CD4-positive, alpha-beta T cell treated with Interleukin-12 subunit alpha and Interleukin-12 subunit beta, for 1 hour (primary cell): Measurements from ENCODE around the gene ZNF516.
A peak's percentile ranks its signal among the peaks of the same experiment; 100 is the strongest.

Experiments used
- DNase-seq: peaks from one replicate; pipeline ENCODE4 v3.0.0-alpha.2; 2020

ZNF516 gene

DNA sequence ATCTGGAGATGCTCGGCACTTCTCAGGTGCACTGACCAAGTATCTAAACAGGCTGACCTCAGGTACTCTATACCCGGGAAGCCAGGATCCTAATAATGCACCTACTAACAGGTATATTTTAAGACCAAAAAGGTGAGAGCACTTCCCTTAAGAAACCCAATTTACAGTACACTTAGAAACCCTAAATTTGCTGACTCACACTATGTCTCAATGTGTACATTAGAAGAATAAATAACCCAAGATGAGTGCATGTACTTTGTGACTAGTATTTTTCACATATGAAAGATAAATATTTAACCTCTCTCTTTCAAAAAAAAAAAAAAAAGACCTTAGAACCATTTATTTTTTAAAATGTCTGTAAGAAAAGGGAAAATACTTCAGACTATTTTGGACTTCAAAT, 118.8 kb downstream of the ZNF516 start:
- no peak for DNase-seq

DNA sequence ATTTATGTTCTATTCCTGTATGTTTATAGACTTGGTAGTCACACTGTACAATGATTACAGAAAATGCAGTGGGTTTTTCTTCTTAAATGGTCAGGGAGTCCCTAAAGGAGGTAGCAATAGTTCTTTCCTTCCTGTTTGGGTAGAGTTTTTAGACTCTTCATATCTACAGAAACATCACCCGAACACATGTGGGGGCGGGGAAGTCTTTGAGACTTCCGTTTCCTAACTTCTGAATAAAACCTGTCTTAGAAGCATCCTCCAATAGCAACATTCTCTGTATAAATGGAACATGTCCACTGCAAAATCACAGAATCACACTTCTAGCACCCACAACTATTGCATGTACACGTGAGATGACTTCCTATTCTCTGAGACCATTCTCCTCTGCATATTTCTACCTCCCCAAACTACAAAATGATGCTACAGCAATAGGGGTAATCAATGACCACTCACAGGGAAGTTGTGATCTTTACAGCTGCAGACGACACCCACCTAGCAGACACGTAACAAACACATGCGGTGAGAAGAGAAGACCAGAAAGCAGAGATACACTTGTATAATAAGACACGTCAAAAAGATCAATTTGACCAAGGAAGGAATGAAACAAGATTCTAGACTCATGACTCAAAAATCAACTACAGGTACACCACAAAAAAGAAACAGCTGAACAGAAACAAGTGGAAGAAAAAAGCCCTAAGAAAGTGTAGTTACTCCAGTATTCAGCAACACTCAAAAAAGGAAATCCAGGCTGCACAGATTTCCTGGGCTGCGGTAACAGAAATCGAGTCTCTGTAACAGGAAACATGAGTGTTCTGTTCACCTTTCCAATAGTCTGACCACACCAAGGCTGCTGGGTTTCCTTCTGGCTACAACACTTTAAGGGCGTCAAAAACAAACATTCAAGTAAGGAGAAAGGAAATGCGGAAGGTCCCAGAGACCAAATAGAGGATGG, 120.4 kb downstream of the ZNF516 start:
- peak; percentile 10 for DNase-seq

DNA sequence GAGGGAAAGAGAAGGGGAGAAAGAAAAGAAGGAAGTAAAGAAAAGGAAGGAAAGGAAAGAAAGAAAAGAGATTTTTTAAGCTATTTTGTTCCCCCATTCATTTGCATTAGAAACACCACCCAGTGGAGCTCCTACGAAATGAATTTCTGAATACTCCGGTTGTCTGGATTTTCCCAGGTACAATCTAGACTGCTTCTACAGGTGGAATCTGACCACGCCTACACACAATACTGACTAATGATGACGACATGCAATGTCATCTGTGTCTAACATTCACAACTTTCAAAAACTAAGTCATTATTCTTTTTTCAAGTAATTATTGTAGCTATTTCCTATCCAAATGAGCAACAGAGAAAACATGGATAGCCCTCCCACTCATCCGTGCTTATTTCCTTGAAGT, 121.7 kb downstream of the ZNF516 start:
- no peak for DNase-seq

DNA sequence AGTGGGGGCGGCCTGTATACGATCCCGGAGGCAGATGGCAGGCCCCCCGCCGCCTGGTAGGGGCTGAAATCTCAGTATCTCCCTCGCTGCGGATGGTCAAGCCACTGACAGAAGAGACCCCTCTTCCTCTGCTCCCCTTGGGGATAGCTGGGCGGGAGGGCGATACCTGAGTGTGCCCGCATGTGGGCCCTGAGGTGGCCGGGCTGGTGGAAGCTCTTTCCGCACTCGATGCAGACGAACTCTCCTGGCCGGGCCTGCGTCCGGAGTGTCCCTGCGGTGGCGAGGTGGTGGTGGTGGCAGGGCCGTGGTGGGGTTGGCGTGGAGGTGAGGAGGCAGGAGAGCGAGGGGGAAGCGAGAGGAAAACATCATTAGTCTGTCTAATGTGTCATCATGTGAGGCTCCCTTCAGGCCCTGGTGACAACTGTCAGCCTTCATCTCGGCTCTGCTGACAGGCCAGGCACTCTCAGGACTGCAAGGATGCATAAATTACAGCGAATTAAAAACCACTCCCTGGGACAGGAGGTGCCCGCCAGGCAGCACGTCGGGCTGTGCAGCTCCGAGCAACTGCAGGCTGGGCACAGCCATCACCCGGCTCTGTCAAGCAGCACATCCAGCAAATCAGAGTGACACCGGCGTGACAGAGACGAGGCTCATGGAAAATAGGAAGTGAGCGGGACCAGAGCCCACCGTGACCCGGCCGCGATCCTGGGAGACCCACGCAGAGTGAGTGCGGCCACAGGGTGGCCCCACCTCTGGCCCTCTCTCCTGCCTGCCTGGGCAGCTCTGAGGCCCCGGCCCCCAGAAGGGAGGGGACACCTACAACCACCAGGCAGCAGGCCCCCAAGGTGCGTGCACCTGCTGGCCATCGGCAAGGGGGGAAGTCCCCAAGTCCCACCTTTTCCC, 123.5 kb downstream of the ZNF516 start:
- DNase-seq: no peak

DNA sequence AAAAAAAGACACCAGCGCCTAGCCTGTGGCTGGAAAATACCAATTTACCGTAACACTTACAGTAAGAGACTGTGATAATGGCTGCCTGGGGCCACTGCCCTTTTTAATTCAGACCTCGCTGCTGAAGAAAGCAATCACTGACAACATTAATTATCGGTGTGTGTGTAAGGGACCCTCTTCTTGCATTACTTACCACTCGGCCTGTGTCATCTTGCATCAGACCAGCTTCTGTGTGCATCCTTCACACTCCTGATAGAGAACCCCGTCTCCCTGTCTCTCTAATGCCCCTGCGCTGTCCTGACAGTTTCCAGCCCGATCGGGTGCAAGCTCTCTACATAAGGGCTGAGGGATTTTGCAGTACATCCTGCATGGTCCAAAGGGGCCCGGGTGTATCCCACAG, 124.4 kb downstream of the ZNF516 start:
- DNase-seq: no peak

DNA sequence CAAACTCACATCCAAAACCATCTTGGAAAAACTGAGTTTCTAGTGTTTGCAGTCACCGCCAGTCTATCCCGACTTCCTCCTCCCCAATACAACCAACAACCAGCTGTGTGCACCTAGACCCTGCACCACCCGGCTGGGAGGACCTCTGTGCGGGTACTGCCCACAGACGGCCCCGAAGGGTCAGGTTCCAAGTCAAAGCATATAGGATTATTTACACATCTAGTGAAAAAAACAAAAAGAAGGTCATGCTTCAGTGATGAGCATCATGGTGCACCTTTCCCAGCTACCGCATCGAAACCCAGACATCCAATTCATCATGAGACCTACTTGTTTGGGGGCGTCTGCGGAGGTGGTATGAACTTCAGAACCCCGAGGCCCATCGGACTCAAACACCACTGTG, 124.8 kb downstream of the ZNF516 start:
- no peak for DNase-seq

DNA sequence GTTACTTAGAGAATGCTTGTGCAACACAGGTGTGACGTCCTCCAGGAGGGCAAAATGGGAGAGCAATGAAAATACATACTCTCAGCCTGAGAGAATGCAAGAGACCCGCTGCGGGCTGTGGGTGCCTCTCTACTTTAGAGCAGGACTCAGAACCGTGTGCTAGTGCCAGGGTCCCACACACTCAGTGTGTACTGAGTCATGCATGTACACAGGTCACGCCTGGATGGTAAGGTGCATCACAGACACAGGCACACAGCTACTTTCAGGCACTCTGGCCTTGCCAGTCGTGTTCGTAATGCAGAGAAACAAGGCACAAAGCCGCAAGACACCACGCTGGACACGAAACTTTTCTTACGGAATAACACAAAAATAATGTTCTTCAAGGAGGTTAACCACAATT, 125.3 kb downstream of the ZNF516 start:
- DNase-seq: no peak

DNA sequence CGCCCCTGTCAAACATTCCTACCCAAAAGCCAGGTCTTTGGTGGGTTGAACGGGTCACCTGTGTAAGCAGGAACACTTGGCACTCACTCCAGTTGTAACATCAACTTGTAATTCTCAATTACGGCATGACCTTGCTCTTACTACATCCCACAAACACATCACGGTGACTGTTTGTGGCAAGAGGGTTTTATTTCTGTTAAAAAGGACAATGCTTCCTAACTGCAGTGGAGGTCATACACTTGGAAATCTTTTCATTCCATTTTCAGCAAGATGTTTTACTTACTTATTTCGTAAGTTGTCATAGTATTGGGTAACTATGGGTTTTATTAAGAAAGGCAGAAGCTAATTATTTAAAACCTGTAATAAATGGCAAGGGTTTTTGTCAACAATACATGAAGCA, 126.1 kb downstream of the ZNF516 start:
- no peak for DNase-seq

DNA sequence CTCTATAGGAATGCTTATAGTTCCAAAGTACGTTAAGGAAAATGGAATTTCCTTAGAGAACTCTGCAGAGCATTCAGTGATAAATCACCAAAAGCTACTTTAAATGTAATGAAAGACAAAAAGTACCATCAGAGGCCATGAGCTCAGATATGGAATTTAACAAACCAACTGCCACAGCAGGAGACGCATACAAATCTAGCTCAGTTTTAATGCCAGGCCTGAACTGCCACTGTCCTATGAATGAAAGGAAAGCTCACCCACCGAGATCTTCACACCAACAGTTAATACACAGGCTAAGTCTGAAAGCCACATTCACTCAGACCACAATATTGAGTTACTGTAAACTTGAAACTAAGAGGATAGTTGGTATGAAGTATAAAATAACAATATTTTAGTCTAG, 126.8 kb downstream of the ZNF516 start:
- no peak for DNase-seq

DNA sequence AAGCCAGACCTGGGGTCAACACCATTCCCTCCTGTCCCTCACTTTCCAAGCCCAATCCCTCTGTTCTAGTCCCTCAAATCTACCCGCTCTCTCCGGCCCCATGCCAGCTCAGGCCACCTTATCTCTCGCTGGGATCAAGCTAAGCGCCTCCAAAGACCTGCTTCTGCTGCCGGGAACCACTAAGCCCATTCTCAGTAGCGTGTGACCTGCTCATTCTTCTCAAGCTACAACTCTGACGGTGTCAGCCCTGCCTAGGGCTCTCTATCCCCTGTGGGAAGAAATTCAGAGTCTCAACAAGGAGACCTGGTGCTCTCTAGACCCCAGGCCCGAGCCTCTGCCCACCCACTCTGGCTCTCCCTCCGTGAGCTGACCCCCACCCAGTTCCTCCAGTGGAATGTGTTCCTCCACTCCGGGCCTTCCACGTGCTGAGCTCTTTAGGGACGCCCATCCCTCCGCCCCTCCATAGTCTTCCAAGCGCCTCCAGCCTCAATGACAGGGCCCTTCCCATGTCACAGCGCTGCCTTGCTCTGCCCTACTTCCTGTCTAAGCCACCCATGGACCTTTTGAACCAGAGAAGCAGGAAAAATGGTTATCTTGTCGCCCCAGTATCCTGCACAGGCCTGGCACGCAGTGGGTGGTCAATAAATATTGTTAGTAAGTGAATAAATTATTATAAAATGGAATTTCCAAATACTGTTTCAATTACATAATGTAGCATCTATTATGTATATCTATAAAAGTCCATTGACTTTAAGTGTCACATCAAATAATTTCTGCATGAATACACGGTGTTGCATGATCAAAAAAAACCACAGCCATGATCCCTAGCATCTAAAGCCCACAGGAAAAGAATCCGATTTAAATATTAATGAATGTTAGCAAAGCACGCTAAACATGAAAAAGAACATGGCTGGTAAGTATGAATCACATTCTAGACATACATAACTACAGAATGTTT, 127.6 kb downstream of the ZNF516 start:
- no peak for DNase-seq

DNA sequence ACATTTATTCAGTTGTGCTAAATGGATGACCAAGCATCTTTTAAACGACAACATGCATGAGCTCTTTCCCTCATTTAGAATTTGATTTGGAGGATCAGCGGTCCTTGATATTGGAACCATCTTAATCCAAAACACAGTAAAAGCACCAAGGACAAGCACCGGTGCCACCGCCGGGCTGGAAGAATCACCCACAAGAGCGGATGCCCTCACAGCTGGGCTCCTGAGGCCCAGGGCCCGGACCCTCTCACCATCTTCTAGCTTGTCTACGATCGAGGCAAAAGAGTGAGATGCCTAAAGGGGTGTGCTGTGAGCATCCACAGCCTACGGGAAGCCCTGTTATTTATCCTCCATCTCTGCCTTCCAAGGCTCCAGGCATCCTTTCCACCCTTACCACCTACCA, 129.5 kb downstream of the ZNF516 start:
- DNase-seq: no peak

DNA sequence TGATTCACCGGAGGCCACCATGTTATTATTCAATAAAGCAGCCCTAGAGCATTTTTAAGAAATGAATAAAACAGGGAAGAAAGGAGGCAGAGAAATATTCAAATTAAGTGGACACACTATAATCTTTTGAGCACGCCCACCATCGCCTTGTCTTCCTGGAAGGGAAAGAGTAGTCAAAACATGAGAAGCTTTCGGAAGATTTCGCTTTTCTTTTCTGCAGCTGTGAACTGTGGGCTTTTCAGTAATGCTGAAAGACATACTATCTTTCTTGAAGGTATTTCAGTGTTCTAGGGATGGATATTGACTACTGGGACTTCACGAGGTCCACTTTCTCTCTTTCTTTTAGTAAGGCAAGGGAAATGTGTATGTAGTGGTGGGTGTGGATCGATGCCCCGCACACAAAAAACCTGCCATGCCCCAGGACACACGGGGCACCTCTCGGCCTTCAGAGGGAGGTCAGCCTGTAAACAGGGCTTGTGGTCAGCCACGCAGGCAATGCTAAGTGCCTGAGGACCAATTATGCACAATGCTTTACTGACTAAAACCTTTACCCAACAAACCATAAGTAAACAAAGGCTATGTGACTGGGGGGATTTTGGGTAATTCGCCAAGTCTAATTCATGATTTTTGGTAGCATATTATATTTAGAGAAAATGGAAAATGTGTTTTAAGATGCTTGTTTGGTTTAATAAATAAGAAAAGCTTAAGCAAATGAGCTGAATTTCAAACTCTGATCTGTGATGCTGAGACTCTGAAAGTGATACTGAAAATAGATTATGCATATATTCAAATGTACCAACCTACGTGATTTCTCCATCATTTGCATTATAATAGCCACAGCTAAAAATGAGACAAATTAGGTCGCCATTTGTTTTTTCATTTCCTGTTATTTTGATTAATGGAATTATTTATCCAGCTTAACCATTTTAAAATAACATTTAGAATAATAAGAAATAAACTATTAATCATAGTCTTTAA, 130.5 kb downstream of the ZNF516 start:
- DNase-seq: no peak

DNA sequence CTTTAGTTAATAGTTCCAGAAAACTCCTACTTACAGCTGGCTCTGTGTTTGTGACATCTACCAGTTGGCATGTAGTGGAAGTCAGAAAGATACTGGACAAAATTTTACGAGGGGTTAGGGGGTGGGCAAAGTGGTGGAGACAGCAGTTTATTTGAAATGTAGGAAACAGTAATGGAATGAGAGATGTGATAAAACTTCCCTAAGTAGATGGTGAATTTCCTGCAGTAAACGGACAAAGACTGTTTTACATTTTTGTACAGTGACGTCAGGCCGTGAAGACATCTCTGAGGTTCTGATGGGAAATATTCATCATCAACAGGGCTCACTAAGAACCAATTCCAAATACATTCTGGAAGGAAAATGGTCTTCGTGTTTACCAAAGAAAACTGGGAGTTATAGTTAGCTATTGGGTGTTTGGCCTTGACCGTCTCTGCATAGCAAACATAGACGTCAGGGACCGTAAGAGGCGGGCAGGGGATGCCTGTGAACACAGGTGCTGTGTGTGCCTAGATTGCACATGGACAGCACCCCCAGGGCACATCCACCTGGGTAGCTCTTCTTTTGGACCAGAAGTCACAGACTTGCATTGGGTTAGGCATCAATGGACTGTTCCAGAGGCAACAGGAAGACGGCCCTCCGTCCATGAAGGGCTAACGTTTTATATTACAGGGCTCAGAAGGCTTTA, 131.5 kb downstream of the ZNF516 start:
- no peak for DNase-seq

DNA sequence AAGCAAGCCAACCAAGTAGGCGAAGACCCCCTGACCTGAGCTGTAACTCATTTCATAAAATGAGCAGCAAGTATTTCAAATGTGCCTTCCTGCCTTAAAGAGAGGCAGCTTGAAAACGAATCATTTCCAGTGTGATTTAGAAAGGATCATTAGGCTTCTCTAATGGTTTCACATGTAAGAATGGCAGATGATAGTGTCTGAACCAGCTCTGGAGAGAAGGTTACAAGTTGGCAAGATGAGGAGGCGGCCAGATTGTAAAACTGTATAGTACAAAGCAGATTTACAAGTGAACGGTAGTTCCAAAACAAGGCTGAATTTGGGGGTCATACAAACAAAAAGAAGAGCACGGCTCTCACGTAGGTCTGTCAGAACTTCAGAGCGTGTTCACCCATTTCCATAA, 132.4 kb downstream of the ZNF516 start:
- no peak for DNase-seq

DNA sequence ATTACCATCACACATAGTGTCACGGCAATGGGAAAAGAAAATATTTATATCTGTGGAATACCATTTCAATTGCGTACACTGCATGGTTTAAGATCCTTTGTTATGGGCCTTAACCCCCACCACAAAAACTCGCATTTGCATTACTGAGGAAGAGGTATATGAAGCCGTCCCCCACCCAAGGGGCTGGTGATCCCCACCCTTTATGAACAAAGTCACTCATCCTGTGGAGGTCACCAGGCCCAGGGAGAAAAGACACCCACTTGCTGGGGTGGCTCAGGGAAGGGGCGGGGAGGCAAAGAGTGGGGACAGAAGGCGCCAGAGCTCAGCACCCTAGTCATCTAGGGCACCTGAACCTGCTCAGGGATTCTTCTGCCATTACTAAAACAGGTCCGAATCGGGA, 133.8 kb downstream of the ZNF516 start:
- no peak for DNase-seq

DNA sequence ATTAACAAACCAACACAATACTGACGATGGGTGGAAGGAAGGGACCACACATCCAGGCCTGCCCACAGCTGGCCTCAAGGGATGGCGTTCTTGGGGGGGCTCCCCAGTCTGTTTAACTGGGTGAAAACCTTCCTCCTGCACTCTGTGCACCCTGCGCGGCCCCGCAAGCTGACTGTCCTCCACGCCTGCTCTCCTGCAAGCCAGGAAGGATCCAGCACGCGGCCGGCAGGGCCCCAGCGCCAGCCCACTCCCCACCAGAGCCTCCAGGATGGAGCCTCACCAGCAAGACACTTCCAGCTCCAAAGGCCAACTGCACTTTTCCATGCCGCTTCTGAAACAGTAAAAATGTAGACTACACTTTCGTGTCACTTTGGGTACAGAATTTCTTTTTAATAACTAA, 135.1 kb downstream of the ZNF516 start:
- DNase-seq: no peak

DNA sequence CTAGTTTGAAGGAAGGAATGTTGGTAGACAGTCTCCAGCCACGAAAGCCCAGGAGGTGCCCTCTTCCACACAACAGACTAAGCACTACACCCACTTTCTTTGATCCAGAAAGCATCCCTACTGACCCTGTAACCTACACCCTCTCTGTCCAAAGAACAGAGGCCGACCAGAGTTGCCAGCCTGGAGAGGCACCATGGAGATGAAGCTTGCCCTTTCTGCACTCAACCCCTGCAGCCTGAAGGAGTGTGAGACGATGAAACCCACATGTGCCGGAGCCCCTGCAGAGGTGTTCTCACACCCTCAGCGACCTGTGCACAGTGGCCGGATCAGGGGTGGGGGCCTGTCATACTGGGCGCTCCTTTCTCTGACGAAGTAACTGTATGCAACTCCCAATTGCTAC, 136.3 kb downstream of the ZNF516 start:
- DNase-seq: no peak

DNA sequence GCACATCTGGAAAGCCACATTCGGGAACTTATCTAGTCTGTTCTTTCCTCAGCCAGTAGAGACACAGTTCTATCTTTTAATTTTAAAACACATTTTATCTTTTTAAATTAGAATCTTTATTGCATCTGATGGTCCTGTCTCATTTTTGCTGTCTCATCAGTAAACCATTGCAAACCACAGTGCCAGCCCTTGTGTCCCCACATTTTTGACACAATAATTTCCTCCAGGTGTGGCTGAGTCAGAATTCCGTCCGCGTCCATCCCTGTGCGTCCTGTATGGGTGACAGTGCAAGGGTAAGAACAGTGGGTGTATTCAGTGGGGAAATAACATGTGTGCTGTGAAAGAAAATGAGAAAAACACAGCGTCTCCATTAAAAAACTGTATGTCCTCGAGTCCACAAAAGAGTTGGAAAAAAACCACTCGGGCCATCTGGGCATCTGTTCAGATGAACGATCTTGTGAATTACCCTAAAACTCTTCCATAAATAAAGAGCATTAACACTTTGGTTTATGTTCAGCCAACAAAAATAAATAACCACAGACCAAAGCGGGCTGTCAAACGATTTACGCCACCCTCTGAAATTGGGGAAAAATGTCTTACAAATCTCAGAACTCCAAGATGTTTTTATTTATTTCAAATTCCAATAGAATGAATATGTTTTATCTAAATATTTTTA, 137.3 kb downstream of the ZNF516 start:
- no peak for DNase-seq

DNA sequence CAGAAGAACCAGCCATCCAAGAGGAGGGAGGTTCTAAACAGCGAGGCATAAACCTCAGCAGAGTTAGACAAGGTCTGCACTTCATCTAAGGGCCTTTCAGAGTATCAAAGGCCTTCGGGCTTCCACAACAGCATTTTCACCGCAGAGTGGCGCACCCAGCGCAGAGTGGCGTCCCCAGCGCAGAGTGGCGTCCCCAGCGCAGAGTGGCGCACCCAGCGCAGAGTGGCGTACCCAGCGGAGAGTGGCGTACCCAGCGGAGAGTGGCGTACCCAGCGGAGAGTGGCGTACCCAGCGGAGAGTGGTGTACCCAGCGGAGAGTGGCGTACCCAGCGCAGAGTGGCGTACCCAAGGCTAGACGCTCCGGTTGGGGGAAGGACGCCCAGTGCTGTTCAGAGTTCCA, 137.9 kb downstream of the ZNF516 start:
- no peak for DNase-seq

DNA sequence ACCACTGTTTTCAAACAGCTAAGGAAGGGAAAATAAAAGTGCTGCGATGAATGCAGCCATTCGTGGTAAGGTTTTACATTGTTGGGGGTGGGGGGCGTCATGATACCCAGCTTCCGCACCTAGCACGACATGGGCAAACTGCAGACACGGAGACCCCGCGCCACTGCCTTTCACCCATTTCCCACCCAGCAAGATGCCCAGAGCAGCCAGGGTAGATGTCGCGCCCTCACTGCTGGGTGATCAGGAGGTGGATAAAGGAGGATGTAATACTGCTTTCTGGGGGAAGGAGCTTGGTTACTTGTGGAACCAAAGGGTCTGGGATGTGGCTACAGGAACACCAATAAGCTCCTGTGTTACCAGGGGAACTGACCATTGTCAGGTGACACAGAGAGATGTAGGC, 138.4 kb downstream of the ZNF516 start:
- DNase-seq: no peak
